Measurements from ENCODE around the gene PDIA2.

DNA sequence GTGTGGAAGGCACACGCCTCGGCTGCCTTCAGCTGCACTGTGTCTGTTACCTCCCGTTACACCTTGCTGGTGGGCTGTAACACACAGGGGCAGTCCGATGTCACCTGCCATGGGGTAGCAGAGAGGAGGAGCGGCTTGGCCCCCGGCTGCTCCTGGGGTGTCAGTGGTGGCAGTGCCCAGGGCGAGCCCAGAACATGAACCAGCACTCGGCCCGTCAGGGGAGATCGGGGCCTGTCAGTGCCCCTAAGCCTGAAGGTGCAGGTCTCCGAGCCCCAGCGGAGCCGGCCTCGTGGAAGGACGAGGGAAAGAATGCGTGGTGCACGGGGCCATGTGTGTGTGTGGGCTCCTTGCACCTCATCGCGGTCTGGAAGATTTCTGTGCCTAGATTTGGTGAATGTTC, 22.6 kb upstream of the PDIA2 start:
- TF ChIP-seq YY1 (IDR thresholded peaks at IDR 0.05; ENCODE audit: insufficient read depth, insufficient read length) (no peak), ZNF274 (IDR thresholded peaks at IDR 0.05; ENCODE audit: low read depth, low read length) (no peak)

Data from NT2/D1 (cell line).